Progenitor cell of endocrine pancreas (in vitro differentiated cells): ENCODE measurements around the gene DGKI. TPM values are rescaled to one million over a fixed set of nuclear protein-coding genes. Genes with fewer than 3 reads are reported as not detected.

Experiments used
- DNase-seq: peaks from one replicate; pipeline ENCODE4 v3.0.0; 2021; ENCODE audit warnings: low spot score; ENCODE audit not compliant: unreplicated experiment
- H3K27ac Mint-ChIP-seq: 2 replicates; pipeline ENCODE4 v1.8.0; 2021; ENCODE audit warnings: mild to moderate bottlenecking, moderate library complexity, mixed read lengths
- H3K27me3 Mint-ChIP-seq: 2 replicates; pipeline ENCODE4 v1.8.0; 2021; ENCODE audit warnings: mixed read lengths
- H3K36me3 Mint-ChIP-seq: 2 replicates; pipeline ENCODE4 v1.8.0; 2022; ENCODE audit warnings: mixed read lengths; ENCODE audit not compliant: insufficient read depth
- H3K4me1 Mint-ChIP-seq: 2 replicates; pipeline ENCODE4 v1.8.0; 2021; ENCODE audit warnings: low read depth, mixed read lengths
- H3K4me3 Mint-ChIP-seq: 2 replicates; pipeline ENCODE4 v1.8.0; 2021; ENCODE audit warnings: low read depth, mild to moderate bottlenecking, moderate library complexity, mixed read lengths
- H3K9me3 Mint-ChIP-seq: 2 replicates; pipeline ENCODE4 v1.8.0; 2021; ENCODE audit warnings: low read depth, mixed read lengths
- total RNA-seq: library from RNA; stranded (reverse); gene quantifications from 2 replicates; pipeline ENCODE4 v1.2.1, GENCODE V29; 2021
- TF ChIP-seq, protein P1 (sequence below): fragments of 200-600 bp; sonication (generic); IDR thresholded peaks from one replicate; pipeline ENCODE4 v1.5.0; 2021; ENCODE audit warnings: antibody characterized with exemption, mild to moderate bottlenecking; ENCODE audit not compliant: unreplicated experiment

Gene DGKI
- total RNA-seq, 1 donor from 2014 or later = 0.41 TPM

DNA sequence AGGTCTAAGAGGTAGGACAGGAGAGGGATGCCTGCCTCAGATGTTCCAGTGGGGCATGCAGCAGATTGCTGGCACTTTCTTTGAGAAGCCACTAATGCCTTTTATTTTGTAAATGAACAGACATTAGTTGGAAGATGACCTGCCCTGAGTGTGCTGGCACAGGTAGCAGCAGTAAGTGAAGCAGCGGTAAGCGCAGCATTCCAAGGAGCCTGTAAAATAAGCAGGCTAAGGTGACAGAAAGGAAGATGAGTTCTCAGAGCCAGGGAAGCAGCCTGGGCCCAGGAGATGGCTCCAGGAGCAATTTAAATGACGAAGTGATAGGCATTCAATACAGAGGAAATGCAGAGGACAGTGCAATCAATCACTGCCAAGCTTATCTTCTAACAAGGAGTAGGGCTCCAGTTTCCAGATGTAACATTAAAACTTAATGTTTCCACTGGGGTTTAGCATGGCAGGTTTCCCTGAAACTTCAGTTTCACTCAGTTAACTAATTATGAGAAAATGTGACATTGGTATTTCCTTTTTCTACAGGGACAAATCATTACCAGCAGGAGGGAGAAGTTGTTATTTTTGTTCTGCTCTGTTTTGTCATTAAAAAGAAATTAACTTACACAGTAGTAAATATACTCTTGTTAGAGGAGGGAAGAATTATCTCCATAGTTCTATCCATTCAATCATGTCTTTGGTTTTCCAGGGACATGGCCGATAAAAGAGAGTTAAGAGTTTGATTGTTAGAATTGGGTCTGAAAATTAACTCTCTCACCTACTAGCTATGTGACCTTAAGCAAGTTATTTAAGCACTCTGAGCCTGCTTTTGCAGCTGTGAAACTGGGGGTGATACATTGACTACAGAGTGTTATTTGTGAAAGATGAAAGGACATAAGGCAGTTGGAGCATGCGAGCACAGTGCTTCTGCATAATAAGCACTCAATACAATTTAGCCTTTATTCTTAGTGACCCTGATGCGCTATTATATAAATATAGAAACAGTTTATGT is 406.6 kb downstream of the DGKI start:
- Mint-ChIP-seq H3K4me3 (no peak overlapping the region), H3K27ac (no peak overlapping the region), H3K4me1 (peaks cover 8% of the 10 kb centered on the region), H3K27me3 (no peaks in the 10 kb centered on the region), H3K9me3 (no peaks in the 10 kb centered on the region), H3K36me3 (no peaks in the 10 kb centered on the region)
- TF ChIP-seq, protein P1, sequence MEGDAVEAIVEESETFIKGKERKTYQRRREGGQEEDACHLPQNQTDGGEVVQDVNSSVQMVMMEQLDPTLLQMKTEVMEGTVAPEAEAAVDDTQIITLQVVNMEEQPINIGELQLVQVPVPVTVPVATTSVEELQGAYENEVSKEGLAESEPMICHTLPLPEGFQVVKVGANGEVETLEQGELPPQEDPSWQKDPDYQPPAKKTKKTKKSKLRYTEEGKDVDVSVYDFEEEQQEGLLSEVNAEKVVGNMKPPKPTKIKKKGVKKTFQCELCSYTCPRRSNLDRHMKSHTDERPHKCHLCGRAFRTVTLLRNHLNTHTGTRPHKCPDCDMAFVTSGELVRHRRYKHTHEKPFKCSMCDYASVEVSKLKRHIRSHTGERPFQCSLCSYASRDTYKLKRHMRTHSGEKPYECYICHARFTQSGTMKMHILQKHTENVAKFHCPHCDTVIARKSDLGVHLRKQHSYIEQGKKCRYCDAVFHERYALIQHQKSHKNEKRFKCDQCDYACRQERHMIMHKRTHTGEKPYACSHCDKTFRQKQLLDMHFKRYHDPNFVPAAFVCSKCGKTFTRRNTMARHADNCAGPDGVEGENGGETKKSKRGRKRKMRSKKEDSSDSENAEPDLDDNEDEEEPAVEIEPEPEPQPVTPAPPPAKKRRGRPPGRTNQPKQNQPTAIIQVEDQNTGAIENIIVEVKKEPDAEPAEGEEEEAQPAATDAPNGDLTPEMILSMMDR = no peak
- DNase-seq = no peak

DNA sequence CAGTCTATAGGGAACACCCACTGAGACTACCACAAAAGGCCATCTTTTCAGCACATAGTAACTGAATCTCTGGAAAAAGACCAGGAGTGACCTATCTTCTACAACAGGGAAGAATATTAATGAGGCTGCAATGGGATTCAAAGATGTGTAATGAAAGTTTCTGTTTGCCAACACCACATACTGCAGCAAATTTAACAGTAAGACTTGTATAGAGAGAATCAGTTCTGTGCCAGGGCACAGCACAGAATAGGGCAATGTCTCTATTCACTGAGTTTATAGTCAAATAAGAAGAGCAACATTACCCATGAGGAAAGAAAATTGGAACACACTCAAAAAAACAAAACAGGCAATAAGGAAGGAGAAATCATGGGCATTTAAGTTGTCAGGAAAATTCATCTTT is 411.8 kb downstream of the DGKI start:
- no peak overlapping the region for H3K27ac Mint-ChIP-seq
- no peak for DNase-seq
- no peak overlapping the region for H3K4me3 Mint-ChIP-seq
- H3K9me3 Mint-ChIP-seq = no peaks in the 10 kb centered on the region
- no peaks in the 10 kb centered on the region for H3K27me3 Mint-ChIP-seq
- TF ChIP-seq, protein P1 = no peak
- no peaks in the 10 kb centered on the region for H3K36me3 Mint-ChIP-seq
- H3K4me1 Mint-ChIP-seq = peaks cover 2% of the 10 kb centered on the region

DNA sequence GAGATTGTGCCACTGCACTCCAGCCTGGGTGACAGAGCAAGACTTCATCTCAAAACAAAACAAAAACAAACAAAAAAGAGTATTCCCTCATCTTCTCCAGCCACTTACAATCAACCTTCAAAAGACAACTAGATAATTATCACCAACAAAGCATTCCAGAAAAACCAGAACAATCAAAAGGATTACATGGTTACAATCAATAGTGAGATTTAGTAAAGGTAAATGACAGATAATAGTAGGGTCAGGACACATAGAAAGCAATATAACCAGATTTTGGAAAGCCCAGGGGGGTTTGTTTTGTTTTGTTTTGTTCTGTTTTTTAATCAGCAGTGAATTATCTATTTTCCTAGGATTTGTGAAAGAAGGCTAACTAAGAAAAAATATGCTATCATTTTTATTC is 412.2 kb downstream of the DGKI start:
- Mint-ChIP-seq H3K4me1 (no peaks in the 10 kb centered on the region), H3K4me3 (no peak overlapping the region), H3K27ac (no peak overlapping the region), H3K9me3 (no peaks in the 10 kb centered on the region), H3K27me3 (no peaks in the 10 kb centered on the region), H3K36me3 (no peaks in the 10 kb centered on the region)
- TF ChIP-seq, protein P1 = no peak
- DNase-seq = no peak

DNA sequence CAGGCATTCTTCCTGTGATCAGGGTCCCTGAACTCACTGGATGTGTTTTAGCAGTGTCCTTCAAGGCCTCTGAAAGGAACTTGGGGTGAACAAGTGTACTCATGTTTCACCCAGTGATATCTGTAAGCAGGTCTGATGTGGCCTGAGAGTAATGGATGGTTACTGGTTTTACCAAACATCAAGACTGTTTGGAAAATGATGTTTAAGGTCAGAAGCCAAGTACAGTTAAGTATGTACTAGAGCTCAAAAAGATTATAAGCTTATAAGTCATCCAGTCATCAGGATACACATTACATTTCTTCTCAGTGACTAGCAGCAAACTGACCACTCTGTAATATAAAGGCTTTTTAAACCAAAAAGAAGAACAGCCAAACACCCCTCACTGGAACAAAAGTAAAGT is 423.5 kb downstream of the DGKI start:
- DNase-seq = no peak
- peaks cover 4% of the 10 kb centered on the region for H3K9me3 Mint-ChIP-seq
- H3K4me3 Mint-ChIP-seq = no peak overlapping the region
- H3K36me3 Mint-ChIP-seq = no peaks in the 10 kb centered on the region
- no peaks in the 10 kb centered on the region for H3K27me3 Mint-ChIP-seq
- TF ChIP-seq, protein P1 = no peak
- H3K4me1 Mint-ChIP-seq = no peaks in the 10 kb centered on the region
- H3K27ac Mint-ChIP-seq = no peak overlapping the region

DNA sequence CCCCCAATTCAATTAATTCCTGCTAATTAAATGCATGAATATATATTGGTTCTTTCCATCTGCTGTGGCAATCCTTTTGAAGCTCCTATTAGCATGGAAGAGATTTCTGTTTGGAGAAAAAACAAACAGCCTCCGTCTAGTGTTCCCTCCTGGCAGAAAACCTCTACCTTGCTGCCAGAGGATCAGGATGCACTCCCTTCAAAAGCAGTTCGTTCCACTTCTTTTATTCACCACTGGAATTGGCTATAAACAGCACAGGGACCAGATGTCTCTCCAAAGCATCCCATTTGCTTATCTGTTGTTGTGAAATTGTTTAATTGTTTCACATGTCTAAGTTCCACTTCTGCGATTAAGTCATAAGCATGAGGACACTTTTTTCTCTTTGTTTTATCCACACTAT is 425.4 kb downstream of the DGKI start:
- Mint-ChIP-seq H3K27me3 (no peaks in the 10 kb centered on the region), H3K4me1 (no peaks in the 10 kb centered on the region), H3K9me3 (peaks cover 4% of the 10 kb centered on the region), H3K27ac (no peak overlapping the region), H3K36me3 (no peaks in the 10 kb centered on the region), H3K4me3 (no peak overlapping the region)
- DNase-seq = no peak
- TF ChIP-seq, protein P1 = no peak
